ENCODE measurements around the gene NDEL1.

Gene NDEL1

DNA sequence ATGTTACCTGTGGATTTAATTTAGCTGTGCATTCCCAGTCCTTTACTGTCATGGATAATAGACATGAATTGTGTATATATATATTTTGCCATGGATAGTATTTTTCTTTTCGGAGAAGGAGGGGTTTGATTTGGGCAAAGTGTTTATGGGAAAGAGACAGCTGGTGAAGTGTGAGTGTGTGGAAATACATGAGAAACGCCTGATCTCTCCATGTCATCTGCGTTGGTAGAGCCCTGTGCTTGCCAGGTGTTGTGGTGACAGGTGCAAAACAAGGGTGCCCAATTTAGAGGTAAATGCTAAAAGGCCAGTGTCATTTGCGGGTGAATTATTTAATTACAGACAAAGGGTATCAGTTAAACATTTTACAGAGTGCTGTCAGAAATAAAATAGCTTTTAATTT lies 23.4 kb downstream of the NDEL1 start:
- no peak for DNase-seq

GRCh38 chr17:8459831-8460230 lies 24.1 kb downstream of the NDEL1 start:
- DNase-seq, result no peak

DNA sequence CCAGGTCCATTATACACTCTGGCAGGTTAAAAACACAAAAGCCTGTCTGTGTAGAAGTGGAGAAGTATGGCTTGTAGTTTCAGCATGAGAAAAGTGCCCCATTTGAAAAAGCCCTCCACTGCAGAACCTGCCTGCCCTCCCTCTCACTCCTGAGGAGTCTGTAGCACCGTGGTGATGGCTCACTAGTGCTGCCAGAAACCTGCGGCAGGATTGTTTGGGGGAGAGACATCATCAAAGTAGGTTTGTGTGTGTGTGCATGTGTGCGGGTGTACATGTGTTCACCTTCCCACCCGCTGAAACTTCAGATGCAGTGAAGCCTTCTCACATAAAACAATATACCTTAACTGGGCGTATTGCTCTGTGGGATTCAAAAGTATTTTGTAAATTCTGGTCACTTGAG lies 26.9 kb downstream of the NDEL1 start:
- no peak for DNase-seq

- no peak for DNase-seq
These were observed 27.4 kb downstream of the NDEL1 start for GRCh38 chr17:8463099-8463498.

DNA sequence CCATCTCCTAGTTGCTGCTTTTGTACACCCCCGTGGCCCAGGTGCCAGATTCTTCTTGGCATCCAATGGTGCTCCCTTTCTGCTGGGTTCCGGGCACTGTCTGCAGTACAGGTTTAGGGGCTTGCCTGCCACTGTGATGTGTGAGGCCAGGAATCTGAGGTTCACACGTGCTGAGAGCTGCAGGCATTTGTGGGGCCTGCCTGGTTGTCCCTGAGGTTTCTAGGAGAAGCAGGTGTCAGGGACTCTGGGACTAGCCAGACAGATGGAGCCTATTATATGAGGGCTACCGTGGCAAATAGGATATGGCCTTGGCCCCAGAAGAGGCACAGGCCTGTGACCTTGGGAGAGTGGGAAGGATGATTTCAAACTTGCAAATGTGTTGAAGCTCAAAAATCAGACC lies 29.3 kb downstream of the NDEL1 start:
- DNase-seq, result no peak

DNA sequence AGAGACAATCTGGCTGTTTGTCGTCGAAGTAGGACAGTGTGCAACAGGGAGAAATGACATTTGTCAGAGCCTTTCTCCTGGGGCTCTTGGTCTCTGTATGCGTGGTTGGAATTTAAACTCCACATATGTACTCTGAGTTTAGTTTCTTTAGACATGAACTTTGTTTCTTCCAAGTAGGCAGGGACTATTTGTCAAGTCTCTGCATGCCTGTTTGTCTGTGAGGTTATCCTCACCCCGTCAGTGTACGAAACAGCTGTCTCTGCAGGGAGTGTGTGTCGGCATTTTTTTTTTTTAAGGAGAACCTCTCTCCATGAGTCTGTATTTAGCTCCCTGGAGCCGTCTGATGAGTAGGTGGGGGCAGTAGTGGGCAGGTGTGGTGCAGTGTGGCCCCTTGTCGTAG lies 29.7 kb downstream of the NDEL1 start:
- no peak for DNase-seq

DNA sequence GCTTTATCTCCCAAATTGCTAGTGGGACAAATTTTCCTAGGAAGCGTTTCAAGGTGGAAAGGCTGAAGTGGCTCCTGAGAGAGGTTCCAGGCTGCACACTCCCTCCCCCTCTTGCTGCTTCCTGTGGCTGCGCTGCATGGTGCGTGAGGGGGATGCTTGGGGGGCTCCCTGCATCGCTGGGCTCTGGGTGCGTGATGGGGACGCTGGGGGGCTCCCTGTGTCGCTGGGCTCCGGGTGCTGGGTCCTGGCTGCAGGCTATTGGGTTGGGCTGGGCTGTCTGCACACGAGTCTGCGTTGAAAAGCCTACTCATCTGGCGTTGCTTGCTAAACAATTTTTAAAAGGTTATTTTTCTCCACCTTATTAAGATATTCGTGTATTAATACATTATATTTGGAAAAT lies 30.1 kb downstream of the NDEL1 start:
- no peak for DNase-seq

- no peak for DNase-seq
These were observed 30.8 kb downstream of the NDEL1 start for GRCh38 chr17:8466456-8466855.

DNA sequence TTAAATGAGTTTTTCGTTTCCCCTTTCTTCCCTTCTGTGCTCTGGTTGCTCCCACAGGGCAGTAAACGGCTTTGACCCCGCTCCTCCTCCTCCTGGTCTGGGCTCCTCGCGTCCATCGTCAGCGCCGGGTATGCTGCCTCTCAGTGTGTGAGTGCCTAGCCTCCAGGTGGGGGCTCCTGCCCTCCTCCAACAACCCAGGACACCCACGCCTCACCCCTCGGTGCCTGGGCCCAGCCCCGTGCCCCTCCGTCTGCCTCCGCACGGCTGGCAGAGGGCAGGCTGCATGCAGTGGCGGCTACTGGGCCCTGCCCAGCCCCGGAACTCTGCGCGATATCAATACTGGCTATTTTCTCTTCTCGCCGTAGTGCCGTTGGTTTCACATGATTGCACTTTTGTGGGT lies 31.2 kb downstream of the NDEL1 start:
- DNase-seq, result no peak

- DNase-seq, result no peak
These were observed 31.8 kb downstream of the NDEL1 start for GRCh38 chr17:8467527-8467926.

GRCh38 chr17:8468127-8468526 lies 32.4 kb downstream of the NDEL1 start:
- no peak for DNase-seq

DNA sequence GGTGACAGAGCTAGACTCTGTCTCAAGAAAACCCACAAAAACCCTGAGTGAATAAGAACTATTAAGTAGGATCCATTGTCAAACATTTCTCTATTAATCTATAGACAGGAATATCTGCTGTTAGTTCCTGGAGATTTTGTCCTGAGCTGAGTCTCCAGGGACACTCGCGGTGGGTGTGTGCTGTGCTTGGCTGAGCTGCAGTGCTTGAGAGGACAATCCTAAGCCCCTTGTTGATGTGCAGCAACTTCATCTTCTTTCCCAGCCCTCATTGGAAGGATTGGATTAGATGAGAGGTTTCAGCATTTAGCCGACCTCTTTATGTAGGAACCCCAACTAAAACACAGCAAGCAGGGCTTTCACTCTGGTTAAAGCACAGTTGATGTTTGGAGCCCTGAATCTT lies 33.3 kb downstream of the NDEL1 start:
- no peak for DNase-seq

- DNase-seq, result no peak
These were observed 34.3 kb downstream of the NDEL1 start for GRCh38 chr17:8469964-8470363.

- no peak for DNase-seq
These were observed 34.9 kb downstream of the NDEL1 start for GRCh38 chr17:8470447-8471047.

DNA sequence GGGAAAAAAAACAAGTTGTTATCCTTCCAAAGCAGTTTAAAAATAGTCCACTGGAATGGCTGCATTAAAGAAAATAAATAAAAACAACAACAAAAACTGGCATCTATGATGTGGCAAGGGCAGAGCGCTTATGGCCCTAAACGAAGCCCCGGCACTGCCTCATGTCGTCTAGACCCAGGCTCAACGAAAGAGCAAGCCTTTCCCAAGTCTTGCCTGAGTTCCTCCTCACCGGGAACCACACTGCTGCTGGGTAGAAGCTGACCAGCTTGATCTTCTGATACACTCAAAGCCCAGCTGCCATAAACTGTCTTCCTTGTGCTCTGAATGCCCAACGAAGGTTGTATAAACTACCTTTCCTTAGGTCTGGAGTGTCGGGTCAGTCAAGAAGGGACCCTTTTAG lies 37.0 kb downstream of the NDEL1 start:
- DNase-seq, result no peak

- DNase-seq, result no peak
These were observed 37.9 kb downstream of the NDEL1 start for GRCh38 chr17:8473451-8474192.

- DNase-seq, result no peak
These were observed 39.1 kb downstream of the NDEL1 start for GRCh38 chr17:8474826-8475225.

- DNase-seq, result no peak
These were observed 39.5 kb downstream of the NDEL1 start for GRCh38 chr17:8475227-8475626.

DNA sequence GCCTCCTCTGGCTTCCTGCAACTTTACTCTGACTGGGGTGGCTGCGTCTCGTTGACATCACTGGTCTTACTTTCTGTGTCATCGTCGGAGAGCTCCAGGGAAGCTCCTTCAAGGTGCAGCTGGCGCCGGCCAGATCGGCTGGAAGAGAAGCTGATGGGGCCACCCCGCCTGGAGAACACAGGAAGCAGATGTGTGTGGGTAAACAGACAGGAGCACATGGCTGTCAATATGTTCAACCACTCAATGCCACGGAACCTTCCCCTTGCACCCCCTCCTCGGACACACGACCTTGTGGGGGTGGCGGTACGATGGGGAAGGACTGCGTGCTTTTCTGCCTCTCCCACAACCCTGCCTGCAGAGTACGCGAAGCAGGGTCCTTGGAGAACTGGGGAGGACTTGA lies 40.1 kb downstream of the NDEL1 start:
- no peak for DNase-seq

DNA sequence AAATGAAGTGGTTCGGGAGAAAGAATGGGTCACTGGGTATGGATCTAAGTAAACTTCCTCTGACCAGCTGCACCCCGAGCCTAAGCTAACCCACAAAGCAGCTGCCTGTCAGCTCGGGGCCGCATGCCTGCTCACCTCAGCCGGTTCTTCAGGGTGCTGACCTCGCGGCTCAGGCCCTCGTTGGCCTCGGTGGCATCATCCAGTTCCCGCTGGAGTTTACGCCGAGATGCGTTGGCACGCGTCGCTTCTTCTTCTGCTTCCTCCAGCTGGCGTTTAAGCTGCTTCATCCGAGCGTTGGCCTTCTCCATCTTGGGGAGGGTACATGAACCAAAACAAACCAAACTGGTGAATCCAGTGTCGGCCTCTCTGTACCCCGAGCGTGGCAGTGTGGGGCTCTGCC lies 41.1 kb downstream of the NDEL1 start:
- no peak for DNase-seq

DNA sequence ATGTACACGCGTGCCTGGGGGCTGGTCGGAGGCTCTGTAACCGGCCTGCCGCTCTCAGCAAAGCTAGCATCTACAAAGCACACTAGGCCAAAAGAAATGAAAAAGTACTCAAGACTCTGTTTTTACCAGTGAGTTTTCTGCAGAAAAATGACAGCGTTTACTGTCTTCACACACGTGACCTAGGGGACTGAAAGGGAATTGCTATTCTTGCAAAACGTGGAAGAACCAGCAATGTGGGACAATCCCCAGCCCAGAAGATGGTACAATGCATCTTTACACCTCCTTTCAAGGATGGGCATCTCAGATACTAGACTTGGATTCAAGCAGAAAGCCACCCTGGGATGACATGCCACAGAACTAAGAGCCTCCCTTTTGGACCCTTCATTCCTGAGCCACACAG lies 41.5 kb downstream of the NDEL1 start:
- DNase-seq, result no peak

DNA sequence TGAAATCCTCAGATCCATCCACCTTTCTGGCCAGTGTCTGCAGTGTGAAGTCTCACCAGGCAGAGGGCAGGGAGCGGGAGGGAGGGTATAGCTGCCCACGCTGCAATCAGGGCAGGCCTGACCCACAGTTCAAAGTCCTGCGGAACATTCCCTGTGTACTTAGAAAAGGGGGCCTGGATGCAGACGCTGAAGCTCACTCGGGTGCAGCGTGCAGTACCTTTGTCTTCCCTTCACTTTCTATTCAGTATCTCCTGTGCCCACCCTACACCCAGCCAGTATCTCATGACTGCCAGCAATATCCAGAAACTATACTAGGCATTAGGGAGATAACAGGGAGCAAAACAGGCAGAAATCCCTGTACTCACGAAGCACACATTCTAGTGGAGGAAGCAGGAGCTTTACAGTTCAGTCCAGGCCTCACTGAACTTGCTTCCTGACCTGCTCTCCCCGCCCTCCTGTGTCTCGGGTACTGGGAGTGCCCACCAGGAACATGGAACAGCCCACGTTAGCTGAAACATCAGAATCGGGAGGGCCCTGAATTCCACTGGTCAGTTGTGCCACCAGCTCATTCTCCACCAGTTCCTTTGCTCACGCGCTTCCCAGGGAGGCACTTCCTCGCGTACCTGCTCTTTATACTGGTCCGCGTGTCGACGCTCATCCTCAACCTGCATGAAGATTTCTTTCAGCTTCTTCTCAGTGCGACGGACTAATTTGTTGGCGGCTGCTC lies 42.2 kb downstream of the NDEL1 start:
- no peak for DNase-seq

DNA sequence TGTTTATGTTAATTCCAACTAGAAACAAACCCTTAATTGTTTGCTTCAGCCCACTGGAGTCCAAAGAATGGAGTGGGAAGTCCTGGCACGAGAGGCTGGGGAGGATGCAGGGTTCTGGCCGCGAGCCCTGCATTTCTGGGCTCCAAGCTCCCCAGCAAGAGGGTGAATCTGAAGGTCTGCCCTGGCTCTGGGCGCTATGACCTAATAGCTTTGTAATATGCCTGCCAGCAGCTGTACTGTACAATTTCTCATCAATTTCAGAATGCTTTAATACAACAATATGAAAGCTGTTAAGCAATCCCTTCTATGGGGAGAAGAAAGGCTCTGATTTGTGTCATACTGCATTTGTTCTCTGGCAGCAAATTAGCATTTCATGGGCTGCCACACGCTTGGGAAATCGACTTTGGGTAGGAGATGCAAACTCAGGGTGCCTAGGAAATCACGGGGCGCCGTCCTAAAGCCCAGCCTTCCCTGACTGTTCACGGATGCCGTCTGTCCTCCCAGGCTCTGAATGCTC lies 43.8 kb downstream of the NDEL1 start:
- DNase-seq, result no peak

Data from activated naive CD4-positive, alpha-beta T cell (primary cell).